Myocyte (in vitro differentiated cells): Measurements from ENCODE around the gene ZSCAN20. TPM values are rescaled to one million over a fixed set of nuclear protein-coding genes. Genes with fewer than 3 reads are reported as not detected.
"Not testable (repeated sequence)": the region's sequence is repeated elsewhere in the genome, so short reads cannot be mapped to it uniquely, and the experiment has no call there.

Experiments
- DNase-seq: peaks from one replicate; pipeline ENCODE4 v3.0.0-alpha.2; 2012; ENCODE audit warnings: low read depth
- total RNA-seq: library from RNA; depleted of rRNA; stranded (reverse); fragments of >200 nt; gene quantifications from 2 replicates; pipeline ENCODE4 v1.2.3, GENCODE V29; 2014

Gene ZSCAN20
- total RNA-seq, 1 donor from 2014 or later: 5.6 TPM

GRCh38 chr1:33473900-33474299 lies 1.5 kb downstream of the ZSCAN20 start:
- no peak for DNase-seq

DNA sequence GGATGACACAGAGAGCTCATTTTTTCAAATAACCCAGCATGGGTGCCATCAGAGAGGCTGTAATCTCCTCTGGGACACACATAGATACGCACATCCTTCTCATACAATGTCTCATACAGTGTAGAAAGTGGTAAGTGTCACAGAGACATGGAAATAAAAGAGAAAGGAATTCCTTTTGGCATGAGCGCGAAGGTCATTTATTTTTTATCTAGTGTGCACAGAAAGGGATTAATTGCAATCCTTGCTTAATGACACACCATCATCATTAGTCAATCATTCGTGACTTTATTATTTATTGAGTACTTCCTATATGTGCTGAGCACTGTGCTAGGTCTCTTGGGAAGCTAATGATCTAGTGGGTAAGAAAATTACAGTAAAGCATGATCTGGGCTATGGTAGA lies 5.0 kb downstream of the ZSCAN20 start:
- no peak for DNase-seq

- DNase-seq: no peak
Measured at GRCh38 chr1:33482412-33482811, 10.0 kb downstream of the ZSCAN20 start.

GRCh38 chr1:33488624-33489023 lies 16.2 kb downstream of the ZSCAN20 start:
- DNase-seq: no peak

GRCh38 chr1:33494929-33495328 lies 22.5 kb downstream of the ZSCAN20 start:
- no peak for DNase-seq

DNA sequence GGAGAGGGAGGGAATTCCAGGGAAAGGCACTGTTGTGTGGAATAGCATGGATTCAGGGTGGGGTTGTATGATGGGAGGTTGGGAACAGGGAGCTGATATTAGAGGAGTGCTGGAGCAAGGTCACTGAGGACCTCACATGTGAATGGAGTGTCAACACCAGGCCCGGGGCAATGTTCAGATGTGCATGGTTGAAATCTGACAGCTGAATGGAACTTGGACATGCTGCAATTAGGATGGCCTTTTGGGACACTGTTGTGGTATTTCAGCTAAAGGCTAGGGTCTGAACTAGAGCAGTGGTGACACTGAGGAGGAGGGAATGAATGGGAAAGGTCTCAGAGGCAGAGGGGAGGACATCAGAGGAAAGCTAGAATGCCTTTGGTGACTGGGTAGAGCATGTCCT lies 25.0 kb downstream of the ZSCAN20 start:
- DNase-seq: no peak

DNA sequence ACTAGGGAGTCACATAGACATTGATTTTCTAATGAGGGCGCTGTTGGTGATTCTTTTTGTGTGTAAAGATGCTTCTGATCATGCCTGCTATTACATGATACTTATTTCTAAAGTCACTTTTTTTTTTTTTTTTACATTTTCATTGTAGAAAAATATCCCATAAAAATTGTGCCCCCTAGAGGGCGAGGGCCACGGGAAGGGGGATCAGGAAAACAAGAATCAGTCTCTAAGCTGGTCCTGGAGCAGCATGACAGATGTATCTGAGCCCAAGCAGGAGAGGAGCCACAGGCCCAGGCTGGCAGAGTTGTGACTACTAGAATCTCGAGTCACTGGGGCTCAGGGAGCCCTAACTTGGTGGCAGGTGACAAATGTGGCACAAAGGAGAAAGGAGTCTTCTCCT lies 28.1 kb downstream of the ZSCAN20 start:
- DNase-seq: no peak

- no peak for DNase-seq
Measured at GRCh38 chr1:33501309-33501708, 28.9 kb downstream of the ZSCAN20 start.

DNA sequence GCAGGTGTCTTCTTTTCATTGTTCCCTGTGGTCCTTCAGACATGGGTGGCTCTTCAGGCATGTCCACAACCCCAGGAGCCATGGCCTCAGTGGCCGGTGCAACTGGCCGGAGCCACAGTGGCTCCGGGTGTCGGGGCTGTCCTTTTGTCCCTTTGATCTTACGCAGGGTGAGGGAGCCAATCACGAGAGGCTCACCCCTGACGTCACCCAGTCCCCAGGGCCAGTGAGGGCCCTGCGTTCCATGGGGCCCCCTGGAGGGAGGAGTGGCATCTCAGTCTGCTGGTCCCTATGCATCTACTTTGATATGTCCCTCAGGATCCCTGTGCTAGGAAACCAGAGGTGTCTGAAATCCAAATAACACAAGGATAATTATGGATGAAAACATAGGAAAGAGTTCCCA lies 29.3 kb downstream of the ZSCAN20 start:
- DNase-seq: no peak

- no peak for DNase-seq
Measured at GRCh38 chr1:33502726-33503125, 30.3 kb downstream of the ZSCAN20 start.

DNA sequence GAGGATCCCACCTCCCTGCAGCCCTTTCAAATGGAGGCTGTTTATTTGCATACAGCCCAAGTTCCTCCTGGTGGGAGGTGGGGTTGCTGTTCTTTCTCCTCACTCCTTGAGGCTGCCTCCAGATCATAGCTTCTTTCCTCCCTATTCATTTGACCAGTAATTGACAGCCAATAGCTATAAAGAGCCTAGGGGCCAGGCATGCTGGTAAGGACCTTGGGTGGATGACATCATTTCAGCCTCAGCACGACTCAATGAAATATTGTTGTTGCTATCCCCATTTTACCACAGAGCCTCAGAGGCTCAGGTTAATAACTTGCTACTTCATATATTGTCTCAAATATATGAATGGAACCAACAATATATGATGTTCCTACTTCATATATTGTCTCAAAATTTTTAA lies 31.1 kb downstream of the ZSCAN20 start:
- no peak for DNase-seq

DNA sequence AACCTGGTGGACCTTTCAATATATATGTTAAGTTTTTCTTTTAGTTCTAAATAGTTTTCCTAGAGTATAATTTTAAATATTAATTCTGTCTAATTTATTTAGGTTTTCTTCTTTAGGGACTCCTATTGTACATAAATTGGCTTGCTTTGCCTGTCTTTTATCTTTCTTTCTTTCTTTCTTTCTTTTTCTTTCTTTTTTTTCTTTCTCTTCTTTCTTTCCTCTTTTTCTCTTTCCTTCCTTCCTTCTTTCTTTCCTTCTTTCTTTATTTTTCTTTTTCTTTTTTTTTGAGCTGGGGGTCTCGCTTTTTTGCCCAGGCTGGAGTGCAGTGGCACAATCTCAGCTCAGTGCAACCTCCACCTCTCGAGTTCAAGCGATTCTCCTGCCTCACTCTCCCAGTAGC lies 35.2 kb downstream of the ZSCAN20 start:
- DNase-seq: no peak

GRCh38 chr1:33508151-33508550 lies 35.7 kb downstream of the ZSCAN20 start:
- DNase-seq: no peak

GRCh38 chr1:33509276-33509675 lies 36.8 kb downstream of the ZSCAN20 start:
- DNase-seq: not testable (repeated sequence)

GRCh38 chr1:33512226-33513011 lies 40.0 kb downstream of the ZSCAN20 start:
- DNase-seq: no peak

DNA sequence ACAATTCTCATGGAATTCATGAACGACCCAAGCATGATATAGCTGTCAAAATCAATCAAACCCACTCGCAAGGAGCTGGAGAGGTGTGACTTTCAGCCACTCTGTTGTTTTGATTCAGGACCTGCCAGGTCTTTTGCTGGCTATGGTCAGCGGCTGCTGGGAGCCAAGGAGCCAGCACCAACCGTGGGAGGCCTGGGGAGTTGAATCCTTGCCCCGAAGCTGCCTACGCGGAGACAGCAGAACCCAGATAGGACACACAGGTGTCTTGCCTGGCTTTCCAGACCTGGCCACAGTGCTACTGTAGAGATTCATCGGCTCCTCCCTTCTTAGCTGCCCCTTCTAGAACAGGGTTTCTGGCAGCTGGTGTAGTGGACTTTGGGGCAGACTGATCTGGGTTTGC lies 42.7 kb downstream of the ZSCAN20 start:
- no peak for DNase-seq

DNA sequence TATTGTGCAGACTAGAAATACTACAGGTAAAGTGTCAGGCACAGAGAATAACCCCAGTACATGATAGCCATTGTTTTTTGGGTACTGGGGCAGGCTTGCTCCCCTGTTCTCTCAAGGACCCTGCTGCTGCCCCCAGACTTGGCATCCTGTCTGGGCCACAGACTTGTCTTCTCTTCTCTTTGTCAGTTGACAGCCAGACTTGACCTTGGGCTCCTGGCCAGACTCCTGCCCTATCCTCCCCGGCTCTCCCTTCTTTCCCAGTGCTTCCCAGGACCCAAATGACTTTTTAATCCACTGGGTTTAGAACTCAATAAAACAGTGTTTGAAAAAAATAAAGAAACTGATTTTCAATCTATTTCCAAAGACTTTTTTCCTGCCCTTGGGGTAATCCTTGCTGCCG lies 43.2 kb downstream of the ZSCAN20 start:
- DNase-seq: no peak

- no peak for DNase-seq
Measured at GRCh38 chr1:33516428-33516827, 44.0 kb downstream of the ZSCAN20 start.

DNA sequence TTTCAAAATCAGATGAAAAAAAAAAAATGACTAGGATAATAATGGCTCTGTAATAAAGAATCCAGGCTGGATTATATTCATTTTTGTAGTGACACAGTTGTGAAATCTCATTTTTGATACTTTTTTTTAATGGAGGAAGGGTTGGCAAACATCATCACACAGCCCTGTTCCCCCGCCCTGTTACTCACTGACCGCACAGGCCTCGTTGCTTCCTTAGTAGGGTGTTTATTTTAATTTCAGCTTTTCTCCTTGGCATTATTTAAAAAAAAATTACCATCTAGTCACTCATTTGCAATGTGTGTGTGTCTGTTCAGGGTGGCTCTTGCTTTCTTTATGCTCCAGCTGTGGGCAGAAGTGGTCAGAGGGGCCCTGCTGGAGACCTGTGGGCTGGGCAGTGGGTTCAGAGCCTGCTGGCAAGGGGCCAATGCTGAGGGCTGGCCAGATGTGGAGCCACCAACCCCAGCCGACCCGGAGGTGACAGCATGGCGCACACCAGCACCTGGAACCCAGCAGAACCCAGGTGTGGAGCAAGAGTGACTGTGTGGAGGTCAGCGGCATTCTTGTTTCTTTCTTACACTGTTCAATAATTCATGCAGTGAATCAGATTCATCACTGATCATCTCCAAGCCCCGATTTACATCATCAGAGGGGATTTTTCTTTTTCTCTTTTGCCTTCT lies 44.6 kb downstream of the ZSCAN20 start:
- no peak for DNase-seq

DNA sequence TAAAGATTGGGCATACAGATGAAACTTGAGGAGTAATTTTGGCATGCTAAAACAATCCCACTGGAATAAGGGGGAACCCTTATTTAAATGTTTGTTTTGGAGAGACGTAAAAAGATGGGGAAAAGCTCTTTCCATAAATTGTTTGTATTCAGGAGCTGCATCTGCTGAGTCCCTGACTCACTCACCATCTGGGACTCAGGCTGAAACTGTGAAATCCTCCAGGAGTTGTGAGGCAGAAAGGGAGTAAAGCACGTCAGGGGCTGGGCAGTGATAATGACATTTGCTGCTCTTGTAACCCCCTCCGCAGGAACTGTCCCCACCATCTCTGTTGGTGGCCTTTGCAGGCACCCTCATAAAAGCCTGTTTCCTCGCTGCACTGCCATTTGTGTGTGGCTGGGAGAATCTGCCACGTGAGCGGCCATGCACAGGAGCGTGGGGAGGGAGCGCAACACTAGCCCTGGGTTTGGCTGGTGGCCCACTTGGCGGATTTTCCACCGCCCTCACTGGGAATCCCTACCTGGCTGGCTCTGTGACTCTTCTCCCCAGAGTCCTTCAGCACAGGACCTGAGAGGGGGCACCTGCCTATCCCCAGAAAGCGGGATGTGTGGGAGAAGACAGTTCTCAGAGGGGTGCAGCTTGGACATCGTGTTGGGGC lies 45.3 kb downstream of the ZSCAN20 start:
- no peak for DNase-seq

GRCh38 chr1:33519240-33519884 lies 46.9 kb downstream of the ZSCAN20 start:
- DNase-seq: no peak

DNA sequence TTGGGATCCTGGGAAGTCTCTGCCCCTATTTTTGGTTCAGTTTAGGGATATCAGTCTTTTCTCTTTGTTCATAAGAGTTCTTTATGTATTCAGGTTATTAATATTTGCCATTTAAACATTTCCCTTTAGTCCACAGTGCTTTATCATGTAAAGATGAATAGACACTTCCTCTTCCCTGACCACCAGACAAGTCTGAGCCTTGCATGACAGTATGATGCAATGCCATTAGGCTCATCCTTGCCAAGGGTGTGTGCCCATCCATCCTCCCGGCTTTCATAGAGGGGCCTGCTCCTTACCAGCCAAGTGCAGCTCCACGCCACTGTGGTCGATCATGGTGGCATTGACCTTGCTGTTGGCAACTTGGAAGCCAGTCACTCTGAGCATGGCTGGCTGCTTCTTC lies 52.1 kb downstream of the ZSCAN20 start:
- no peak for DNase-seq
